ENCODE data around the gene DOC2A. TPM values are rescaled to one million over a fixed set of nuclear protein-coding genes. Genes with fewer than 3 reads are reported as not detected.

DOC2A gene
- total and polyA plus RNA-seq, 2 of the 4 experiments (the other 2 are of a cell fraction): under 0.01 to 0.48 TPM

GRCh38 chr16:29993191-29993902 lies 17.5 kb downstream of the DOC2A start:
- BruUV-seq (replicated peaks): no TSS peak
- H2BK120ac ChIP-seq (ENCODE audit: low read depth, low read length): no peak overlapping the region
- no peaks in the 10 kb centered on the region for H4K20me1 ChIP-seq (ENCODE audit: insufficient read depth, low read length)
- H3K9me3 ChIP-seq (ENCODE audit: control insufficient read depth, insufficient read depth, low read length): no peaks in the 10 kb centered on the region
- no peak overlapping the region for H3K4ac ChIP-seq (ENCODE audit: low read depth, low read length)
- peaks cover 11 to 40% of the 10 kb centered on the region in 2 experiments; a peak in 3 of 4 replicates for H3K79me1 ChIP-seq (ENCODE audit: low read depth in 1 of 2, low read length in 2 of 2)
- 95% methylated on average over 12 of the region's 25 CpGs; no CpG with 5 or more reads in 1 of the 2 experiments for WGBS, 2 experiments (ENCODE audit: extremely low coverage in 2 of 2, insufficient read length in 1 of 2)
- H4K5ac ChIP-seq (ENCODE audit: low read depth, low read length): no peak overlapping the region
- H2BK20ac ChIP-seq (ENCODE audit: low read depth, low read length): no peak overlapping the region
- CTCF ChIA-PET: interaction anchor here (0.6 kb wide), 2 partner anchors 20 to 126 kb away, joined by 3 to 7 read pairs; no protein-coding TSS in a partner anchor
- H3K4me1 ChIP-seq (ENCODE audit: control insufficient read depth, insufficient read depth, low read length): peaks cover 8% of the 10 kb centered on the region
- no peak overlapping the region for H2AFZ ChIP-seq (replicated peaks; ENCODE audit: low read length, poor library complexity)
- H2BK5ac ChIP-seq (ENCODE audit: low read depth, low read length, poor library complexity, severe bottlenecking): no peak overlapping the region
- no peak for DNase-seq
- no peak overlapping the region for H3K27ac ChIP-seq (ENCODE audit: insufficient read depth, low read length)
- peaks cover 5% of the 10 kb centered on the region; the same call in 1 of the 2 replicates for H3K9me1 ChIP-seq (ENCODE audit: insufficient read depth, low read length)
- dilution Hi-C loops (cut with HindIII; ENCODE audit: low sequenced_read_pairs, unreplicated experiment): no loop called here
- POLR2A ChIA-PET (ENCODE audit: unreplicated experiment): no interaction called here
- H3K14ac ChIP-seq (replicated peaks; ENCODE audit: low read depth, low read length): no peak overlapping the region
- no peak for TF ChIP-seq RFX5 (IDR thresholded peaks at IDR 0.05; ENCODE audit: low read depth, low read length)
- no peak for TF ChIP-seq USF2 (IDR thresholded peaks at IDR 0.05; ENCODE audit: low read depth, low read length)
- TF ChIP-seq ELK1 (IDR thresholded peaks at IDR 0.05; ENCODE audit: borderline replicate concordance, low read depth, low read length): no peak
- no peak for TF ChIP-seq FOS (IDR thresholded peaks at IDR 0.05; ENCODE audit: low read depth, low read length)
- no peak for TF ChIP-seq POLR2A (IDR thresholded peaks at IDR 0.05; ENCODE audit: low read depth, low read length)
- no peak for TF ChIP-seq CTCF (conservative IDR thresholded peaks at IDR 0.05; ENCODE audit: low read depth, low read length)
- TF ChIP-seq RCOR1 (IDR thresholded peaks at IDR 0.05; ENCODE audit: insufficient replicate concordance, low read length): no peak
- TF ChIP-seq MXI1 (IDR thresholded peaks at IDR 0.05; ENCODE audit: borderline replicate concordance, low read depth, low read length): no peak
- H3K18ac ChIP-seq (ENCODE audit: low read depth, low read length): no peak overlapping the region
- H3K36me3 ChIP-seq (ENCODE audit: control insufficient read depth, insufficient read depth, low read length): peaks cover 31% of the 10 kb centered on the region
- H3K27me3 ChIP-seq (ENCODE audit: control insufficient read depth, insufficient read depth, low read length): no peaks in the 10 kb centered on the region
- no peak overlapping the region for H4K91ac ChIP-seq (ENCODE audit: insufficient read depth, low read depth, low read length)
- no peak overlapping the region for H3K23ac ChIP-seq (ENCODE audit: low read depth, low read length)
- no peak for ATAC-seq (ENCODE audit: low read depth)
- intact Hi-C loops (cut with micrococcal nuclease): no loop called here
- no peak overlapping the region for H3K56ac ChIP-seq (ENCODE audit: extremely low read depth, insufficient read depth, low read length)
- H2AK9ac ChIP-seq (replicated peaks; ENCODE audit: low read depth, low read length, poor library complexity): peak overlapping the region; percentile 35
- in situ Hi-C loops (cut with MboI; ENCODE audit: low sequenced_read_pairs): no loop called here
- H3K4me3 ChIP-seq (ENCODE audit: insufficient read depth, low read depth, low read length): no peak overlapping the region
- no peak overlapping the region for H3K4me2 ChIP-seq (ENCODE audit: low read depth, low read length)
- H2AK5ac ChIP-seq (ENCODE audit: low read depth, low read length): no peak overlapping the region
- H3K9ac ChIP-seq (ENCODE audit: low read depth, low read length): no peak overlapping the region
- no peak overlapping the region for H4K8ac ChIP-seq (ENCODE audit: low read depth in 2 of 2, low read length in 2 of 2)
- no peak overlapping the region for H2BK15ac ChIP-seq (ENCODE audit: low read depth, low read length)

Measured in IMR-90 (cell line).